Measurements from ENCODE around the gene NRXN3.

Gene NRXN3

DNA sequence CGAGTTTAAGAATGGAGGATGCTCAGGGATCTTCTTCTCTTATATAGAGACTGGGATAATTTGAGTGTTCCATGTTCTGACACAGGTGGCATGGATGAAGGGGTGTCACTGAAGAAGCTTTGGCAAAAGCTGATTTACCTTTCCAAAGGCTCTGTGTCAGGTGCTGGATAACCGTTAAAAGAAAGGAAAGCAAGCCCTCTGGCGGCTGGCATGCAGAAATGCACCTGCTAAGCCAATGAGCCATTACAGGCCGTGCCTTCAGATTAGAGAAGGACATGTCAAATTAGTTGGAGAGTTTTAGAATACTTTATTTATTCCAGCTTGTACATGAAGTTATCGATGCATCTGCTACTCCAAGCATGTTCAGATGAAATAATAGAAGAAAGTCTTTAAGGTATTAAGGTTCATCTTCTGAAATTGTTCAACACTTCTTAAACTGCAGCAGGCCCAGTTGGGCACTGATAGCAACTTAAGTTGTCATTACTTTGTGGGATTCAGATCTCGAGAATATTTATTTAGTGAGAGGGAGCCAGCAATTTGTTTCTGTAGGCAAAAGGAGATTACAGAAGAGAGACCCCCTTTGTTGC lies 678.2 kb downstream of the NRXN3 start:
- DNase-seq, result no peak

DNA sequence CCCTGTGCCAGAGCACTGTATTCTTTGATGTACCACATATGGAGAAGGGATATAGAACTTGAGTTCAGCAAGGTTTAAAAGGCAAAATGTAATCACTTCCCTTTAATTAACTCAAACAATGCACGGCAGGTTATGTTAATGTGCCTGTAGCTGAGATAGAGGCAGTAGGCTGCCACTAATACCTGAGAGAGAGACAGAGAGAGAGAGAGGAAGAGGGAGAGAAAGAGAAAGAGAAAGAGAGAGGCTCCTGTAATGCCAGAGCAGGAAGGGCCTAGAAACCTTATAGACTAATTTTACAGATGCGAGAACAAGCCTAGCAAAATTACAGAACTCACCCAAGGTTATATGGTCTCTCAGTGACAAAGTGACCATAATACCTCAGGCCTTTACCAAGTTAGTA lies 679.8 kb downstream of the NRXN3 start:
- no peak for DNase-seq

GRCh38 chr14:78851189-78851588 lies 681.0 kb downstream of the NRXN3 start:
- DNase-seq, result no peak

DNA sequence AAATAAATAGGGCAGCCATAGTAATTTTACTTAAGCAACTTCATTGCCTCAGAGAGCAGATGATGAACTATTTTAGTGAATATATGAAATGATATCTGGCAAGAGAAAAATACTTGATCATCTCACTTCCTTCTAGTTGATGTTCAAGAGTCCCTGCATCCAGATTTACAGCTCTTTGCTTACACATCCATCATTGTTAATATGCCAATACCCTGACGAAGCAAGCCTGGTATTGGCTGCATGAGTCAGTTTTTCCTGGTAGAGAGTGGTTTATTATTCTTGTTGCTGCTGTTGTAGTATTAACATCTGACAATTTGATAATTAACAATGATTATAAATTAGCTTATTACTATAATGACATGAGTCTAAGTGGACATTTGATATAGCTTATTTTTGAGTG lies 681.9 kb downstream of the NRXN3 start:
- no peak for DNase-seq

GRCh38 chr14:78857974-78858373 lies 687.8 kb downstream of the NRXN3 start:
- no peak for DNase-seq

DNA sequence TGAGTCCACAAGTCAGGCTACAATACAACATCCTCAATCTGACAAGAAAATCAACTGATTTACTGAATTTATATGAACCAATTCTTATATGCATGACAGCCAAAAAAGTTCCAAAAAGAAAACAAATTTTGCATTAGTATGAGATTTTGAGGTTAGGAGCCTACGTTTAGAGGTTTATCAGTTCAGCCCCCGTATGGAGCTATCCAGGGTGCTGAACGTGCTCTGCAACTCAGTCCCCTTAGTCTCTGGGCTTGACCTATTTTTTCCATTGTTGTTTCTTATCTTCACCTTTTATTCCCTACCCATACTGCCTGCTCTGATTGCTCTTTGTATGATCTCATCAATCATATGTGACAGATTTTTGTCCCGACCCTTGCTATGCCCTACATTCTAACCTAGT lies 693.0 kb downstream of the NRXN3 start:
- no peak for DNase-seq

DNA sequence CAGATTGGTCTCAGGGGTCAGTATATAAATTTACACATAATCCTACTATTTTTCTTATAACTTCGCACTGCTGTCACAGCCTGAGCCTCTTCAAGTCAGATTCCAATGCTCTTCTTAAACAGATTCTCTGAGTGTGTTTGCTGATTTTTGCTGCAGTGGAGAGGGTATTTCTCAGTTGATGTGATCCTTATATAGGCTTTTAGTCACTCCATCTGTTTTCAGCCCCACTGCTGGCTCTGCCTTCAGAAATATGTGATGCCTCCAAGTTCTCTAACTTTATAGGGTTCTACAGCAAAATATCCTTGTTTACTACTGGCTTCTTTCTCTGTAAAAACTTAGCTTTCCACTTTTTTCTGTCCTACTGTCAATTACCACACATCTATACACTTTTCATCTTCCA lies 702.7 kb downstream of the NRXN3 start:
- no peak for DNase-seq

DNA sequence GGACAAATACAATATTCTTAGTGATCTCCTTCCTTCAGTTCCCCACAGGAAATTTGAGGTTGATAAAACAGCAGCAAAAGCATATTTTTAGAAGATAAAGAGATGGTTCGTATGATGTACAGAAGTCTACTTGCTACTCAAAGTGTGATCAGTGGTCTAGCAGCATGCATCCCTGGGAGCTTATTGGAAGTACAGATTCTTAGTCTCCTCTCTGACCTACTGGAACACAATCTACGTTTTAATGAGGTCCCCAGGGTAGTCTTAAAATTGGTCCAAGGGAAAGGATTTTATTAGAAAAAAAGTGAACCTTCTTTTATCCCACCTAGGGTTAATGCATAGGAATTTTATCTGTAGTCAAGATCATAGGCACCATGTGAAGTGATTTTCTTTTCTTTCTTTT lies 703.4 kb downstream of the NRXN3 start:
- no peak for DNase-seq

DNA sequence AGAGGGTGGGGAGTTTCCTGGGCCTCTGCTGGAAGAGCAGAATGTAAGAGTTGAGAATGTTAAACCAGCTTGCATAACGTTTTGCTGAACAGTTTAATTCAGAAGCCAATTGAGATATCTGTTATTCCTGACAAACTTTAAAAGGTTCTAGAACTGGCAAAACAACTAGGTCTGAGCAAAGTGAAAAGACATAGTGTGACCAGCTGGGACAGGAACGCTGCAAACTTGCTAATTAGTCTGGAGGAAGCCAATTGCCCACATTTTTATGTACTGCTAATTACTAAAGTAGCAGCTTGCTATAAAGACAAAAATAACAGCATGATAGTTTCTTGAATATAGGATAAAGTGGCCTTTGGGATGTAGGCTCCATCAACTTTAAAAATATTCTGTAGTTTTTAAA lies 704.9 kb downstream of the NRXN3 start:
- DNase-seq, result no peak

GRCh38 chr14:78885884-78886283 lies 715.7 kb downstream of the NRXN3 start:
- DNase-seq, result no peak

DNA sequence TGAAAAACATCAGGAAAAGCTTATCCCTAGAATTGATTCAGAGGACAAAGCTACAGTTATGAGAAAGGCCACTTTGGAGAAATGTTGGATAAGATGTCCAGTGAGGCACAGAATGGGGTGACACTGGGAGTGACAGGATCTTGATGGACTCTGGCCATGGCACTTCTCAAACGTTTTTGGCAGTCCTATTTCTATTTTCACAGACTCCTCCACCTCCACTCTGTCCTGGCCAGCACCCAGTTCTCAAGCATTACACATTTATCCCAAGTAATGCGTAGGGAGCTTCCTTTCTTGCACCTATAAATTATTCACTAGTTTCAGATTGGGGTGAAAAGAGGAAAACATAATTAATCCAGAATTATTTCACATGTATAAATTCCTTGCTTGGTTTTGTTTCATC lies 727.3 kb downstream of the NRXN3 start:
- DNase-seq, result no peak

- DNase-seq, result no peak
These were observed 731.9 kb downstream of the NRXN3 start for GRCh38 chr14:78902010-78902623.

DNA sequence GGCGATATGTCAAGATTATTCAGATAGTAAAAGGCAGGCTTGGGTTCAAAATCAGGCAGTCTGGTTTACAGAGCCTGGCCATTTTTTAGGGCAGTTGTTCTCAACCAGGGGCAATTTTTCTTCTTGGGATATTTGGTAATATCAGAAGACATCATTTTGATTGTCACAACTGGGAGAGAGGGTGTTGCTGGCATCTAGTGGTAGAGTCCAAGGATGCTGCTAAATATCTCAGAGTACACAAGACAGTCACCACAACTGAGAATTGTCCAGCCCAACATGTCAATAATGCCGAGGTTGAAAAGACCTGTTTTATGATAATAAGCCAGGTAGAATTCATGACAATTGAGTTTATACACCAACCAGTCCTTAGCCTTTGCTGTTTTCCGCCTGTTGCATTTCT lies 733.9 kb downstream of the NRXN3 start:
- no peak for DNase-seq

DNA sequence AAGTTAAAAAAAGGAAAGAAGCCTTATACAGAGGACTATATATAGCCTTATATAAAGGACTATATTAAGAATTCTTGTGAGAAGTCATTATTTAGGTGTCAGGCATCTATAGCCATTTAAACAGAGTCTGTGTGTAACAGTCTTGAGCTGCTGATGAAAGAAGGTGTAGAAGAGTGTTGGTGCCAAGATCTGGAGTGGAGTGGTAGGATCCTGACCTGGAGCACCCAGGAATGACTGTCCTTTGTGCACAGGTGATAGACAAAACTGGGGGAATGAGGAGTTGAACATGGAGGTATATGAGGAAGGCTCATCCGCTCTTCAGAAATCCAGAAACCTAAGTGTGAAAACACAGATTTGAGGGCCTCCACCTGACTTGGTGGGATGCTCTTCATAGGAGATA lies 747.3 kb downstream of the NRXN3 start:
- DNase-seq, result no peak

DNA sequence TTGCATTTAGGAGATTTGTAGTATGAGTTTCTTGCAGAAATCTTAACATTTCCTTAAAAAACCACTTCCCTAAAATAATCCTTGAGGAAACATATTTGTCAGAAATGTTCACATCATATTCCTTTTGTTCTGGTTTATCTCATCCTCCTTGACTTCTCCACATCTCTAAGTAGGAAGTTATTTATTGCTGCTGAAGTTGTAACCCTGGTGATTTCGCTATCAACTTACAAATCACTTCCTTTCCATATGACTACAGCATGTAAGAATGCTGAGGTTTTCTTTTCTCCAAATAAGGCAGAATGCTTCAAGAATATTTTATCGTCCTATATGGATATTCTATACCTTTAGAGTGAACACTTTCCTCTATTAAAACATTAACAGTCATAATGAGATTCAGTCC lies 751.7 kb downstream of the NRXN3 start:
- no peak for DNase-seq

- no peak for DNase-seq
These were observed 757.1 kb downstream of the NRXN3 start for GRCh38 chr14:78927261-78927660.

DNA sequence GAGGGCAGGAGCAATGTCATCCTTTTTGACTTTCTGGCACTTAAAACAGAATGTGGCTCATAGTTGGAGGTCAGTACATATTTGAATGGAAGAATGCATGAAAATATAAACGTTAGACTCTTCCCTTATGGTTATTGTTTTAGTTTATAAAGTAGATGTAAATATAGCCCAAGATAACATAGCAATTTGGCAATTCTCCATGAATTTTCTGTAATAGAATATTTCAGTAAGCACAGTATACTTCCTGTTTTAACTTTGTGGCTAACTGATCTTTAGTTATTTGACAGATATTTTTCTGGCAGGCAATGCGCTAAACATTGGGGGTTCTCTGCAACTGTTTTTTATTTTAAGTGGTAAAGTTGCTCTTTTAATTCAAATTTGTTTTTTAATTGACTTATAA lies 763.0 kb downstream of the NRXN3 start:
- DNase-seq, result no peak

DNA sequence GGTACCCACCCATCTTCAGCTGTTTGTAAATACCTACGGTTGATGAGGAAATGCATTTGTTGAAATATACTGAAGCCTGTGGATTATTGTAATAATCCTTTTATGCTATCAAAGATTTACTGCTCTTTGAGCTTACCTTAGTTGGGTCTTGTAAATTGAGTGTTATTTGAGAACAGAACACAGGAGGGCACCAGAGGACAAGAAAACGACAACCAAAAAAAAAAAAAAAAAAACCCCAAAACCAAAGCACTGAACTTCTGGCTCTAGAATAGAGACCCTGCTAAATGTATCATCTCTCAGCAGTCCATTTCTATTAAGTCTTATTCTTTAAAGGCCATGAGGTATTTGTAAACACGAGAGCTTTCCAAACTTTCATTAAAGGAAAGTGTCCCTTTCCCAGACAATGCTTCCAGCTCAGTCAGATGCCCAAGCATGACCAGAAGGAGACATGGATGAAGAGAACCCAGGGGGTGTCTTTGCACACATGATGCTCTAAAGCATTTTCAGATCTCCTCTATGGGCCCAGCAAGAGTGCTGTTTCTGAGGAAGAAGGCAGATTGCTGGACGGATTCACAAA lies 763.9 kb downstream of the NRXN3 start:
- DNase-seq, result no peak

- DNase-seq, result no peak
These were observed 776.8 kb downstream of the NRXN3 start for GRCh38 chr14:78946949-78947348.

DNA sequence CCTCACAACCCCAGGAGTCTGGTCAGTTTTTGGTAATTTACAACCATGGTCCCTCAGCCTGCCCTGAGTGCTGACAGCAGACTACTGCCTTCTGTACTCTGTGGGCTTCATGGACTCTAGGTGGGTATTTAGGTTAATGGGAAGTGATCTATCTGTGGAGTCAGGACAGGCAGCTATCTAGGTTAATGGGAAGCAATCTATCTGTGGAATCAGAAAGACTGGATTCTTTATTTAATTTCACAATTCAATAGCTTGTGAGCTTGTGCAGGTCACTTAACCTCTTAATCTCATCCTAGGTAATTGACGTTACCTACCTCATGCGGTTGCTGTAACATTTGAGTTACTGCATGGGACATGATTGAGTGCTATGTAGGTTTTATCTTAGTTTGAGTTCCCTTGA lies 777.5 kb downstream of the NRXN3 start:
- no peak for DNase-seq

DNA sequence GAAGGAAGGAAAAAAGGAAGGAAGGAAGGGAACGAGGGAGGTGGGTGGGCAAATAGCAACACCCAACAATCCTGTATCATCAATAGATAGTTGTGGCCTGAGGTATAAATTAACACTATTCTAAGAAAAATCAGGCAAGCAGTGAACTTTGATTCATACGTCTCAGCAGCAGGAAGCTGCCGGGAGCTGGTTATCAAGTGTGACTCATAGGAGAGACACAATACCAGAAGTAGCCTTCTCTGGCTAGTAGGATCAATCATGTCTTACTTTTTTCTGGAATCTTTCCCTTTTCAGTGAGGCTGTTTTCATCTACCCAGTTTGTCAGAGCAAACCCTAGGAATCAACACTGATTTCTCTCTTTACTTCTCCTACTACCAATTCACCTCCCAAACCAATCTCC lies 780.5 kb downstream of the NRXN3 start:
- no peak for DNase-seq

DNA sequence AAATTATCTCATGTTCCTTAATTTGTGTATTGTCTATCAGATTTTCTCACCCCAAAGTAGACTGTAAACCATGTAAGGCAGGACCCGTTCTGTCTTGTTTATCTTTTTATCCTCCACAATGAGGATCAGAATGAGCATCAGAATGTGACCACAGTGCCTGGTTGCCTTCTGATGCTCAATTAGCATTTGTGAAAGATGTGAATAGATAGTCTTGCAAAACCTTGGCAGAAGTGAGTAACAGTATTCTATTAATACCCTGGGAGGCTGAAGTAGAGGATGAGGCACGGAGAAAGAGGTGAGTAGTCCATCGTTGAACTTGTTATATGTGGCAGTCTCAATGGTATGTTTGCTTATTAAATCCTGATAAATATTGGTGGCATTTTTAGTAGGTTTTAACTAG lies 781.4 kb downstream of the NRXN3 start:
- no peak for DNase-seq

DNA sequence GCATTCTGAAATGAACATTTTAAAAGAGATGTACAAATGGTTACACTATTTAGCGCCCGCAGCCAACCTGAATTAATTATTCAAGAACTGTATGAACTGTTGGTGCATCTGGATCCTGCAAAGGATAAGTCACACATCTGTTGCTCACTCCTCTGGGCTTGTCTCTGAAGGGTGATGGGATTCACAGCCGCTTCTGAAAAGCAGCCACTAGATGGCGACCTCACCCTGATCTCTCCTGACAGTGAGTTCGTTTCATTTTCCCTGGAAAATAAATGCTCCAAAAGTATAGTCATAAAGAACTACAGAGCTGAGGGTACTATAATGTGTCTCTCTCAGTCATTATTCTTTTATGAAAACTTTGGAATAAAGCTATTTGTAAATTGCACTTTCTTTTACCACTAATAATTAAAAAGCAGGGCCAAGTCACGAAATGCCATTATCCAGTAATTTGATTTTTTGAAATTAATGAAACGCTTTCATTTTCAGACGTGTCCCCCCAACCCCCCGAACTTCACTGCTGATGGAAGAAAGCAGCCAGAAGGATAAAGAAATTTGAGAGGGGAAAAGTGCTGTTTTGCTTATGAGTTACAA lies 789.6 kb downstream of the NRXN3 start:
- no peak for DNase-seq

- DNase-seq, result no peak
These were observed 797.1 kb downstream of the NRXN3 start for GRCh38 chr14:78967111-78967809.
